Stimulated activated naive CD8-positive, alpha-beta T cell treated with anti-CD3 and anti-CD28 coated beads, Interleukin-15, Interleukin-2, amounts not matched to agents 100 ng/mL and 50 ng/mL, for 24 hours (primary cell): ENCODE measurements around the gene KAZN.

Experiments used
- H3K27ac Mint-ChIP-seq: one replicate; pipeline ENCODE4 v1.8.0; 2021; ENCODE audit warnings: mild to moderate bottlenecking, mixed read lengths
- H3K27me3 Mint-ChIP-seq: one replicate; pipeline ENCODE4 v1.8.0; 2021; ENCODE audit warnings: mixed read lengths
- H3K36me3 Mint-ChIP-seq: one replicate; pipeline ENCODE4 v1.8.0; 2021; ENCODE audit warnings: low read depth, mixed read lengths
- H3K4me1 Mint-ChIP-seq: one replicate; pipeline ENCODE4 v1.8.0; 2021; ENCODE audit warnings: low read depth, mixed read lengths
- H3K4me3 Mint-ChIP-seq: one replicate; pipeline ENCODE4 v1.8.0; 2021; ENCODE audit warnings: mild to moderate bottlenecking, mixed read lengths
- H3K9me3 Mint-ChIP-seq: one replicate; pipeline ENCODE4 v1.8.0; 2021; ENCODE audit warnings: mixed read lengths

KAZN gene

DNA sequence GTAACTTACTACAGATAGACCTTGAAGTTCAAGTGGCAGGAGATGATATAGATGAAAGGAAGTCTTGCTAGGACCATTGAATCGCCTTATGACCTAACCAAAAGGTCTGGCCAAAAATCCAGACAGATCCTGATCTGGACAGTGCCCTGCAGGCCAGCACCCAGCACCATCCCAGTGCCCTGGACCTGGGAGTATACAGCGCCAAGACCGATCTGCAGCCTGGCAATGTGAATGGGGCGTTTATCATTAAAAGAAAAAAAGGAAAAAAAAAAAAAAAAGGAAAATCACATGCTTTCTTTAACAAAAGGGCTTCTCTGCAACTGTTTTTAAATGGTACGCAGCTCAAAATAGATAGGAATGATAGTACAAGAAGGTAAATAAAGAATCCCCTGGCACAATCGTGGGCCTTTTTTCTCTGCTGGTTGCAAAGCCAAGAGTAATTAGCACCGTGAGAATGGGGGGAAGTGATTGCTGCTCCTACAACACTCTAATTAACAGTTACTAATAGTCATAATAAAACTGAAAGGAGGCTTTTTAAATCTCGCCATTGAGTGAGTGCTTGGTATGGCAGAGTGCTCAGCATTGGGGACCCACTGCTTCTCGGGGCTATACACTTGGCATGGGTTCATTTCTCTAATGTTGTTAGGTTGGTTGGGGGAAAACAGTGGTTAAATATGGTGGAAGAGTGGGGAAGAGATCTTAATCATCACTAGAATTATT lies 146.7 kb downstream of the KAZN start:
- H3K4me1 Mint-ChIP-seq: no peaks in the 10 kb centered on the region
- H3K27me3 Mint-ChIP-seq: peaks cover 27% of the 10 kb centered on the region
- H3K9me3 Mint-ChIP-seq: no peaks in the 10 kb centered on the region
- H3K36me3 Mint-ChIP-seq: no peaks in the 10 kb centered on the region
- no peak overlapping the region for H3K4me3 Mint-ChIP-seq
- H3K27ac Mint-ChIP-seq: no peak overlapping the region

DNA sequence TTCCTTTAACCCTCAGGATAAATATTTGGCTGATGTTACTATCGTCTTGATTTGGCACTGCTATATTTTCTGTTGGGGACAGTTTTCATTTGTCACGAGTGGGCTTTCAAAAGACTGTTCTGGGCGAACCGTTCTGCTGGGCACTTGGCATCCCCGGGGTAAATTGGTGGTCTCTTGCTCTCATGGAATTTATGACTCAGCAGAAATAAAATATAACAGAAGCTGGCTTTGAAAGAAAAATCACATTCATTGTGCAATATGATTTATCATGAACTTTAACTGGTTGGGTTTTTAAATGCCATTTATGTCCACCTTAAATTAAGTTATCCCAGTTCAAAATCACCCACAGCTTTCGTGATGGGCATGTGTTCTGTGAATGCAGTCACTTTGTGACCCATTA lies 147.3 kb downstream of the KAZN start:
- Mint-ChIP-seq H3K9me3 (no peaks in the 10 kb centered on the region), H3K4me1 (no peaks in the 10 kb centered on the region), H3K4me3 (no peak overlapping the region), H3K27ac (no peak overlapping the region), H3K36me3 (no peaks in the 10 kb centered on the region), H3K27me3 (peaks cover 20% of the 10 kb centered on the region)

DNA sequence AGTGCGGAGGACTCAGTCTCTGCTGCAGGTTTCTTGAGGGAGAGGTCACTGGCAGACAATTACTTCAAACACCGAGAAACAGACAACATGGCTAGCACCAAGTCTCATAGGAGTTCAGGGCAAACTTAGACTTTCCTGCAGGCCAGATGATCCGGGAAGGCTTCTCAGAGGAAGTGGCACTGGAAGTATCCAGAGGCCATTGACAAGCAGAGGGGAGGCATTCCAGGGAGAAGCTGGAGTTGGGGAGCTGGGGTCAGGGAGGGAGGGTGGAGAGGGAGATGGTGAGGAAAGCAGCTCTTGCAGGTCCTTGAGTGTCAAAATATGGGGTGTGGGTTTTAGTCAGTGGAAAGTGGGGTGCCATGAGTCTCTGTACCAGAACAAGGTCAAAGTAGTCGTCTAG lies 147.9 kb downstream of the KAZN start:
- no peaks in the 10 kb centered on the region for H3K36me3 Mint-ChIP-seq
- H3K4me1 Mint-ChIP-seq: no peaks in the 10 kb centered on the region
- H3K27ac Mint-ChIP-seq: no peak overlapping the region
- peaks cover 14% of the 10 kb centered on the region for H3K27me3 Mint-ChIP-seq
- H3K9me3 Mint-ChIP-seq: no peaks in the 10 kb centered on the region
- no peak overlapping the region for H3K4me3 Mint-ChIP-seq

DNA sequence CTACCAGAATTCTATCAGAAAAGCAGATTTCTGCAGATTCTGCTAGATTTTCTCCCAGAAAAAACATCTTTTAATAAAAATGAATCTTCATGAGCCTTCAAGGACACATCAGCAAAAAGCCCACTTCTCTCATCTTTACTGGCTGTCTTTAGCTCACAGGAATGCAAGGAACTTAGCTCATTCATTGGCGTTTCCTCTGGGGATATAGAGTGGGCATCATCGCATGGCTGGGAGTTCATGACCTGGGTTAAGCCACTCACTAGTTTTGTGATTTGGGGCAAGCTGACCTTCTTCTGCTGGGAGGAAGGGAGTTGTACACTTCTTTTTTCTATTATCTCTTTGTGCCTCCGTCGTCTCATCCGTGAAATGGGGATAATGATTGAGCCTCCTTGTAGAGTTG lies 149.7 kb downstream of the KAZN start:
- no peaks in the 10 kb centered on the region for H3K9me3 Mint-ChIP-seq

DNA sequence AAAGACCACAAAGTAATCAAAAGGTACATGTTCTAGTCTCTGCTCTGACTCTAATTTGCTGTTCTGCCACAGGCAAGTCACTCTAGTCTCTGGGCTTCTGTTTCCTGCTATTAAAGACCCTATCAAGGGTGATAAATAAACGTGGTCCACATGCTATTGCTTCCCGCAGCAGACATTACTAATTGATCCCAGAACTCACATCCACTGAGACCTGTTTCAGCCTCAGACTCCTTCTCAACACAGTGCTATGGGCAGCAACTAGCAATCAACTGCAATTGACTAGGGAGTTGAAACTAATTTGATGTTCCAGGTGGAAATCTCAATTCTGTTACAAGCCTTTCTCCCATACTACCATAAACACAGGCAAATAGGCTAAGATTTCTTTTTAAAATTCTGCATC lies 150.5 kb downstream of the KAZN start:
- H3K4me3 Mint-ChIP-seq: no peak overlapping the region
- no peaks in the 10 kb centered on the region for H3K9me3 Mint-ChIP-seq
- H3K36me3 Mint-ChIP-seq: no peaks in the 10 kb centered on the region
- no peaks in the 10 kb centered on the region for H3K4me1 Mint-ChIP-seq
- H3K27me3 Mint-ChIP-seq: no peaks in the 10 kb centered on the region
- H3K27ac Mint-ChIP-seq: no peak overlapping the region

More for the DNA sequence above, 149.7 kb downstream of the KAZN start:
- Mint-ChIP-seq H3K4me3 (no peak overlapping the region), H3K27ac (no peak overlapping the region), H3K36me3 (no peaks in the 10 kb centered on the region), H3K4me1 (no peaks in the 10 kb centered on the region), H3K27me3 (no peaks in the 10 kb centered on the region)

DNA sequence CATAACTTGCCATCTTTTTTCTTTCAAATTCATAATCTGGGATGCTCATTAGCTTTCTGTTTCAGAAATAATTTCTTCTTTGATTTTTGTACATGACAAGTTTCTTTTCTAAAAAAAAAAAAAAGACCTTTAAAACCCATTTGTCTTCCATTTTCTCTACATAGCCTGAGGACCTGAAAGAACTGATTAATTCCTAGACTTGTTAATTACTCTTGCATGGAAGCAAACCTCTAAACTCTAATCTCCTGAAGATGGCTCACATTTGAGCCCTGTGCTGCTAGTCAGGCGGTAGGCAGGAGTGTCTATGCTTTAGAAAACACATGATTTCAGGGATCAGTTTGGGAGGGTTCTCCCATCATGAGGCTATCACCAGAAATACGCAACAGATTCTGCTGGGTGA lies 152.0 kb downstream of the KAZN start:
- H3K4me3 Mint-ChIP-seq: no peak overlapping the region
- H3K36me3 Mint-ChIP-seq: no peaks in the 10 kb centered on the region
- H3K27me3 Mint-ChIP-seq: no peaks in the 10 kb centered on the region
- H3K27ac Mint-ChIP-seq: no peak overlapping the region
- no peaks in the 10 kb centered on the region for H3K9me3 Mint-ChIP-seq
- no peaks in the 10 kb centered on the region for H3K4me1 Mint-ChIP-seq

DNA sequence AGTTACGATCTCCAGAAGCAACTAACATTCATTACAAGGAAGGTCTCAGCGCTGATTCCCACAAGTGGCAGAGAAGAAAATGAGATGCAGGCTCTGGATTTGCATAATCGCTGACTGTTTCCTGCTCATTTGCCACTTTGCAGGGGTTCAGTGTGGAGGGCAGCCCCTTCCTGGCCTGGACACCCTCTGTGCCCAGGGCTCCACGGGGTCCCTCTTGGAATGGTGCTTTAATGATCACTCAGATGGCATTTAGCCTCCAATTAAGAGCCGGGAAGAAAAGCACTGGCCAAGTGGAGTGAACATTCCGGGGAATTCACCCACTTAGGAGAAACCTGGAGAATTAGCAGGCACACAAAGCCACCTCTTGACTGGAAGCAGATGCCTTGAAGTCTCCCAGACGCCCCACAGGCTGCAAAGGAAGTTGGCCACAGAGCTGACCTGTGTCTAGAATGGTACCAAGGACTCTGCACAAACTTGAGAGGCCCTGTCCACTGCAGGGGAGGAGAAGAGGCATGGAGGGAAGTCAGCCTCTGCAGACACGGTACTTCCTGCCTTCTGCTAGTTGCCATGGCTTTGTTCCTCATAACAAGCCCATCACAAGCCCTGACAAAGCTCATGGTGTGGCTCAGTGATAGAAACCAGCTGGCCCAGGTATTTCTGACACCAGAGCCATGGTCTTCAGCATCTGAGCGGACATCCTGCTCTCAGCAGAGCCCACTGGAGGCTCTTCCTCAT lies 157.2 kb downstream of the KAZN start:
- H3K27me3 Mint-ChIP-seq: no peaks in the 10 kb centered on the region
- H3K9me3 Mint-ChIP-seq: no peaks in the 10 kb centered on the region
- H3K36me3 Mint-ChIP-seq: no peaks in the 10 kb centered on the region
- no peak overlapping the region for H3K4me3 Mint-ChIP-seq
- no peak overlapping the region for H3K27ac Mint-ChIP-seq
- no peaks in the 10 kb centered on the region for H3K4me1 Mint-ChIP-seq

DNA sequence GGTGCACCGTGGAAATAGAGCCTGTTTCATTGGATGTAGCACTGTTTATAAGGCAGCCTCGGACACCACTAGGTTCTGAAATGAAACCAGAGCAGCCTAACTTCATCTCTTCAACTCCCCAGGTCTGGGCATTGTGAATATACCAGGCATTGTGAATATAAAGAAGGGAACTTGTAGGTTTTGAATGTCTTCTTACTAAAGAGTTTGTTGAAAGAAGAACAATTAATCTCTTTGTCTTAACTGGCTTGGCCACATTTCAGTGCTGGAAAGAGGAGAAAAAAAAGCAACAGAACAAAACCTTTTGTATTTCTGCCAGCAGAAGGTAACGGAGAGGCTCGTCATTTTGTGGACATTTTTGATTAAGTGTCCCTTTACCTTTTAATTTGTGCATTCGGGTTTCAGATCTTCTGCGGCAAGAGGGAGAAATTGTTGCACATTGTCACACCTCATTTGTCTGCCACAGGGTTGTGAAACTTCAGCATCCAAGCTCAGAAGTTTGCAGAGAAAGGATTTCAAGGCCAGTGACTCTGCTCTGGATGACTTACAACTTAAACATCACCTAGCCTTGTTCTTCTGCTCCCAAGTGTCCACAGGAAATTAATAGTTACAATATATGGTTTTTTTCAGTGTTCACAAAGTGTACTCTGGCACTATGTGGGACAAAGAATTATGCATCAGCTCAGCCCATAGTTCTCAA lies 158.3 kb downstream of the KAZN start:
- Mint-ChIP-seq H3K9me3 (no peaks in the 10 kb centered on the region), H3K27me3 (peaks cover 7% of the 10 kb centered on the region), H3K4me1 (peaks cover 5% of the 10 kb centered on the region), H3K27ac (no peak overlapping the region), H3K4me3 (no peak overlapping the region), H3K36me3 (no peaks in the 10 kb centered on the region)

DNA sequence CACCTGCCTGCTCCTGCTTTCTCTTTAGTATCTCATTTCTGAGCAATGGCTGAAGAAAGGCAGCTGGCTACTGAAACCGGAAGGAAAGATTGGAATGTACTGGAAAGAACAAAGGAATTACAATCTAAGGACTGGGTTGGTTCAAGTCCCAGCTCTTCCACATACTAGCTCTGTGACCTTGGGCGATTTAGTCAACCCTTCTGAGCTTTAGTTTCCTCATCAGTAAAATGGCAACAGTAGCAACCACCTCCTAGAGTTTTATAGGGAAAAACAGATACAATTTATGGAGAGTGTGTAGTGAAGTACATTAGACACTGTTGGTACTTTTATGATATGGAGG lies 158.8 kb downstream of the KAZN start:
- H3K4me1 Mint-ChIP-seq: peaks cover 8% of the 10 kb centered on the region
- H3K9me3 Mint-ChIP-seq: no peaks in the 10 kb centered on the region
- H3K36me3 Mint-ChIP-seq: no peaks in the 10 kb centered on the region
- no peak overlapping the region for H3K4me3 Mint-ChIP-seq
- peaks cover 10% of the 10 kb centered on the region for H3K27me3 Mint-ChIP-seq
- H3K27ac Mint-ChIP-seq: no peak overlapping the region

DNA sequence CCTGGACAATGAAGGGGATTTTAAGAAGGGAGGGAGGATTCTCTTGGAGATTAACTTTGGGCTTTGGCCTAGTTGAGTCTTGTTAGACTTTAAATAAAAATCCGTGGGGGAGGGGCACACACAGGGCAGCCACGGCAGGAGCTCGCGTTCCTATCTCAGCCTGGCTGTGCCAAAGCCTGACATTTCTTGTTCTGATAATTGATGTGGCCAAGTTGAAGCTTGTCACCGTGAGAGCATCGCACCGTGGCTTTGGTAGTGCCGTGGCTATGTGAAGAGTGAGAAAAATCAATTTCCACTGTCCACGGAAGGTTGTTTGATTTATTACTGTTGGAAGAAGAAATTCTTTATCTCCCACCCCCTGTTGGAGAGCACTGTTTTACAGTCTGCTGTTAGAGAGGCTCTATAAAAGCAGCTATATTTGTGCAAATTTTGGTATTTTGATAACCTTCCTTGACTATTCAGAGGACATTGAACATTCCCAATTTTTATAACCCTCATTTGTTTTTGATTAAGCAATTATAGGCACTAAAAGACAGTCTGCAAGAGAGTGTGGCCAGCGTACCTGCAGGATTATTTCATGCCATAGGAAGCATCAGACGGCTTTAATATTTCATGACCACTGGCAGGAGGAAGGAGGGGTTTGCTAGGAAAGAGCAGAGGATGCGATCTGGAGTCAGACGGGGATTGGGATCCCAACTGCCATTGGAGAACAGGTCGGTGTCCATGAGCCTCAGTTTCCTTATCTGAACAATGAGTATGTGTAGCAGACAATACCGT lies 160.7 kb downstream of the KAZN start:
- Mint-ChIP-seq H3K27ac (no peak overlapping the region), H3K36me3 (no peaks in the 10 kb centered on the region), H3K9me3 (no peaks in the 10 kb centered on the region), H3K4me3 (no peak overlapping the region), H3K4me1 (peaks cover 8% of the 10 kb centered on the region), H3K27me3 (peaks cover 13% of the 10 kb centered on the region)

DNA sequence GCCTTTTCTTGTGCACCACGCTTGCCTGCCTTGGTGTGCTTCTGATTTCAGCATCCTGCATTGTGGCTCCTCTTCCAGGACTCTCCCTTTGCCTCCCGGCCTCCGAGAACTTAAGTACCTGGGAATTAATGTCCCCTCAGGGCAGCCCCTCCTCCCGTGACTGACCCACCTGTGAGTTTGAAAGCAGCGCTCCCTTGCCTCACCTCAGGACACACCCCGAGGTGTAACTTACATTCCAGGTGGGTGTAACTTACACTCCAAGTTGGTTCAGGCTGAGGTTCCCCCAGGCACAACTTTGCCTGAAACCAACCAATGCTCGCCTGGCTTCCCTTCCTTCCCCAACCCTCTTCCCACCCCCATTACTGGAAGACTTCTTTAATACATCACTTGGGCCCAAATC lies 161.4 kb downstream of the KAZN start:
- H3K27me3 Mint-ChIP-seq: peaks cover 13% of the 10 kb centered on the region
- H3K4me3 Mint-ChIP-seq: no peak overlapping the region
- H3K4me1 Mint-ChIP-seq: peaks cover 8% of the 10 kb centered on the region
- no peaks in the 10 kb centered on the region for H3K36me3 Mint-ChIP-seq
- no peaks in the 10 kb centered on the region for H3K9me3 Mint-ChIP-seq
- no peak overlapping the region for H3K27ac Mint-ChIP-seq

DNA sequence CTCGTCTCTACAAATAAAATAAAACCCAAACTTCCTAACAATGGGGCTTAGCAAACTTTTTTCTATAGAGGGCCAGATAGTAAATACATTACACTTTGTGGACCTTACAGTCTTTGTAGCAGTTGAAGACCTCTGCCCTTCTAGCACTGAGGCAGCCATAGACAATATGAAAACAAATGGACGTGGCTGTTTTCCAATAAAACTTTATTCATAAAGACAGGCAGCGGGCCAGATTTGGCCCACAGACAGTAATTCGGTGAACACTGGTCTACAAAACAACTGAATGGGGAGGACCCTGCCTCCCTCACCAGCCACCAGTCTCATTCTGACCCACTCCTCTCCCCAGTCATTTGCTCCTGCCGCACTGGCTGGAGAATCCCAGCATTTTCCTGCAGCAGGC lies 162.3 kb downstream of the KAZN start:
- no peaks in the 10 kb centered on the region for H3K36me3 Mint-ChIP-seq
- no peak overlapping the region for H3K27ac Mint-ChIP-seq
- peaks cover 17% of the 10 kb centered on the region for H3K27me3 Mint-ChIP-seq

DNA sequence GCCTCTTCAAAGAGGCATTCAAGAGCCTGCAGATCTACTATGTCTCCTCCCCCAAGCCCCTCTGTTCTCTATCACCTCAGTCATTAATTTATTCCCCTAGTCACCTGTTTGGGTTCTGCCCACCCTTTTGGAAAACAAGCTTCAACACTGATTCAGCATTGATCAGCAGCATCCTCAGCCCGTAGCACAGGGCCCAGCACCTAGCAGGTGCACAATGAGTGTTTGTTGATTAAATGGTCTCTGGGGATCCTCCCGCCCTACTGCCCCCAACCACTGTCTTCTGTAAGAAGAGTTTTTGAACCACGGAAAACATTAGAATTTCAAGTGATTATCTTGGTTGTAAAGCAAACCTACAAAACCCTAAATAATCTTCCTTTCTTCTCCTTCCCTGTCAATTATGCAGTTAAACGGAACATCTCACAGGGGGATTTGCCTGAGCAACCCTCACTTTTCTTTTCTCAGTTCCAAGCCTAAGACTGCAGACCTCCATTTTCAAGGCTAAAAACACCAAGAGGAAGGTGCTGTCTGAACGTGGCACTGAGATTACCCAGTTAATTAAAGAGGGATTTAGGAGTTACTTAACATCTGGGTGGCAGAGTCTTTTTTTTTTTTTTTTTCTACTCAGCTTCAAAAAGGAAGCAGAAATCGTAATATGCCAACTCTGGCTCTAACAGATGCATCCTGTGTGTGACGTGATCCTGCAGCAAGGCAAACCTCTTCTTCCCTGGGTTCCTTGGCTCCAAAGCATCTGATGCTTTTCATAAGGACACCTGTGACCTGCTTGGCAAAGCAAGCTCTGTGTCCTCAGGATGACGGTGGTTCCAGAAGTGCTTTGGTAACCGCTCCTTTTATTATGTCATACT lies 163.0 kb downstream of the KAZN start:
- Mint-ChIP-seq H3K27me3 (peaks cover 17% of the 10 kb centered on the region), H3K36me3 (no peaks in the 10 kb centered on the region), H3K9me3 (no peaks in the 10 kb centered on the region), H3K4me3 (no peak overlapping the region), H3K27ac (no peak overlapping the region), H3K4me1 (peaks cover 8% of the 10 kb centered on the region)

More for the DNA sequence above, 162.3 kb downstream of the KAZN start:
- H3K9me3 Mint-ChIP-seq: no peaks in the 10 kb centered on the region
- H3K4me1 Mint-ChIP-seq: peaks cover 8% of the 10 kb centered on the region
- no peak overlapping the region for H3K4me3 Mint-ChIP-seq

DNA sequence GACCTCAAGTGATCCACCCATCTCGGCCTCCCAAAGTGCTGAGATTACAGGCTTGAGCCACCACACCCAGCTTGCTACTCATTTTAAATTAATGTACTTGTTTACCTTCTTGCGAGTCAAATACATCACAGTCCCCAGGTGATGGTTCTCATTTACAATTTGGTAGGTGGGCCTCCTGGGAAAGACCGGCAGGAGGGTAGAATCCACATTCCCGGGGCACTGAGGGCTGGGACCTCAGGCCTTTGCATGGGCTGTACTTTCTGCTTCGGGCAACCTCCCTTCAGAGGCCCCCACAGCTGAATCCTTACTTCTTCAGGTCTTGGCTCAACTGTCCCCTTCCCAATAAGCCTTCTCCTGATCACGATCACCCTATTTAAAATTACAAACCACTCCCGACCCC lies 165.5 kb downstream of the KAZN start:
- H3K27me3 Mint-ChIP-seq: peaks cover 17% of the 10 kb centered on the region
- no peak overlapping the region for H3K27ac Mint-ChIP-seq
- H3K4me1 Mint-ChIP-seq: peaks cover 8% of the 10 kb centered on the region
- no peaks in the 10 kb centered on the region for H3K9me3 Mint-ChIP-seq
- H3K36me3 Mint-ChIP-seq: no peaks in the 10 kb centered on the region
- no peak overlapping the region for H3K4me3 Mint-ChIP-seq
